Stimulated activated CD4-positive, alpha-beta T cell treated with anti-CD3 and anti-CD28 coated beads, TNF-alpha, amount 100 ng/mL, for 1 hour (primary cell): ENCODE measurements around the gene CACUL1.
"Not testable (repeated sequence)": the region's sequence is repeated elsewhere in the genome, so short reads cannot be mapped to it uniquely, and the experiment has no call there.

ENCODE experiments used
- DNase-seq, 3 donors: peaks; one replicate each; pipeline ENCODE4 v3.0.0-alpha.2; 2020; ENCODE audit warnings: low read depth in 3 of 3, low spot score in 1 of 3

The CACUL1 gene

GRCh38 chr10:118645294-118645693, 109.5 kb downstream of the CACUL1 start:
- not testable (repeated sequence) for DNase-seq

- DNase-seq, result no peak
Measured at GRCh38 chr10:118642228-118642627, 112.5 kb downstream of the CACUL1 start.

GRCh38 chr10:118638680-118639079, 116.1 kb downstream of the CACUL1 start:
- DNase-seq, result no peak

- DNase-seq, result no peak
Measured at GRCh38 chr10:118635674-118636402, 118.9 kb downstream of the CACUL1 start.

- no peak for DNase-seq
Measured at GRCh38 chr10:118633786-118634185, 121.0 kb downstream of the CACUL1 start.

GRCh38 chr10:118629211-118629610, 125.6 kb downstream of the CACUL1 start:
- DNase-seq, result no peak

GRCh38 chr10:118628397-118628796, 126.4 kb downstream of the CACUL1 start:
- DNase-seq, result no peak

GRCh38 chr10:118626953-118627352, 127.8 kb downstream of the CACUL1 start:
- DNase-seq, result no peak
